ENCODE data around the gene P2RX4. TPM values are rescaled to one million over a fixed set of nuclear protein-coding genes. Genes with fewer than 3 reads are reported as not detected.

Gene P2RX4
- total and polyA plus RNA-seq, 2 of the 8 experiments (the other 6 are each of a cell fraction or from before 2014, with no cell fraction given): 9.5 to 12.2 TPM

GRCh38 chr12:121209221-121209620 lies 708 bp upstream of the P2RX4 start:
- FAIRE-seq: no peak
- Histone ChIP-seq H4K5ac (ENCODE audit: insufficient read length, low read depth, low read length) (no peak overlapping the region), H3K14ac (ENCODE audit: insufficient read length) (no peak overlapping the region), H3K27me3 (replicated peaks in 1 of 4; ENCODE audit: control insufficient read depth in 3 of 4, extremely low read depth in 1 of 4, insufficient read depth in 3 of 4, low read length in 3 of 4) (peaks cover 0 to 5% (median 2%) of the 10 kb centered on the region in 4 experiments; a peak in 2 of 7 replicates), H3K9ac (replicated peaks in 1 of 4; ENCODE audit: extremely low read depth in 1 of 4, low read depth in 3 of 4, low read length in 3 of 4) (no peak overlapping the region), H2BK20ac (ENCODE audit: low read length) (no peak overlapping the region), H3K27ac (ENCODE audit: low read depth, low read length) (no peak overlapping the region), H3K79me1 (ENCODE audit: low read depth, low read length) (no peaks in the 10 kb centered on the region), H2AFZ (ENCODE audit: low read length) (no peak overlapping the region), H3K18ac (ENCODE audit: extremely low read depth, low read length) (no peak overlapping the region), H3K9me3 (ENCODE audit: insufficient read depth in 2 of 2, low read depth in 1 of 2, low read length in 1 of 2) (no peaks in the 10 kb centered on the region), H3K56ac (replicated peaks; ENCODE audit: insufficient read length, low read depth, low read length) (no peak overlapping the region), H4K91ac (replicated peaks; ENCODE audit: insufficient read length, low read length) (no peak overlapping the region), H2BK15ac (ENCODE audit: low read length) (0 out of 2 replicates have a peak overlapping the region, but pooled peaks have one; percentile 16), H3K4me1 (replicated peaks in 1 of 4; ENCODE audit: control insufficient read depth in 3 of 4, insufficient read depth in 4 of 4, low read length in 3 of 4) (peaks cover 0 to 4% (median 0%) of the 10 kb centered on the region in 4 experiments; a peak in 3 of 7 replicates), H2BK12ac (ENCODE audit: low read depth, low read length) (no peak overlapping the region; the same call in 1 of the 2 replicates), H3K23ac (ENCODE audit: insufficient read length) (no peak overlapping the region), H3K23me2 (ENCODE audit: low read depth, low read length) (peaks cover 8% of the 10 kb centered on the region; the same call in 1 of the 2 replicates), H2BK120ac (replicated peaks; ENCODE audit: low read depth, low read length) (no peak overlapping the region), H3K79me2 (ENCODE audit: control insufficient read depth in 1 of 2, insufficient read depth in 2 of 2, low read length in 2 of 2) (no peaks in the 10 kb centered on the region), H3K4ac (replicated peaks; ENCODE audit: insufficient read length, low read depth, low read length) (no peak overlapping the region), H3K4me2 (ENCODE audit: insufficient read depth in 1 of 2, low read depth in 2 of 2, low read length in 2 of 2) (no peak overlapping the region; a peak in 1 of 4 replicates), H3K36me3 (ENCODE audit: control insufficient read depth in 2 of 4, insufficient read depth in 4 of 4, low read length in 3 of 4) (no peaks in the 10 kb centered on the region), H2BK5ac (ENCODE audit: low read depth, low read length) (no peak overlapping the region), H2AK5ac (ENCODE audit: low read depth, low read length) (no peak overlapping the region), H3K4me3 (ENCODE audit: extremely low read depth in 1 of 4, insufficient read depth in 2 of 4, low read depth in 3 of 4, low read length in 4 of 4) (peak overlapping the region in 2 of 4 experiments; percentile 1 to 73; a peak in 3 of 8 replicates), H4K20me1 (replicated peaks in 1 of 2; ENCODE audit: control insufficient read depth in 1 of 2, insufficient read depth in 2 of 2, low read length in 2 of 2) (no peaks in the 10 kb centered on the region), H4K8ac (ENCODE audit: extremely low read depth, insufficient read depth, low read length) (peak overlapping the region; percentile 25; the same call in 1 of the 2 replicates)
- DNase-seq (ENCODE audit: low read depth in 1 of 2, low spot score in 2 of 2): no peak
- WGBS, 2 experiments (ENCODE audit: extremely low coverage in 1 of 2, insufficient coverage in 1 of 2, insufficient read length in 1 of 2, insufficient replicate concordance in 2 of 2, low coverage in 1 of 2, low lambda C conversion rate in 2 of 2, missing lambda C conversion rate in 1 of 2): 84% methylated on average over 15 of the region's 15 CpGs; no CpG with 5 or more reads in 1 of the 2 experiments
- CTCF ChIA-PET (ENCODE audit: partially characterized antibody): interaction anchor here (0.6 kb wide), 1 partner anchor 542 kb away, joined by 3 read pairs; no protein-coding TSS in a partner anchor
- POLR2A ChIA-PET (ENCODE audit: partially characterized antibody): no interaction called here
- no peak for TF ChIP-seq BACH1 (IDR thresholded peaks at IDR 0.05; ENCODE audit: low read length)
- no peak for TF ChIP-seq TBP (IDR thresholded peaks at IDR 0.05; ENCODE audit: low read depth, low read length)
- TF ChIP-seq SP2 (IDR thresholded peaks at IDR 0.05; ENCODE audit: low read length): no peak
- no peak for TF ChIP-seq RBBP5 (IDR thresholded peaks at IDR 0.05; ENCODE audit: borderline replicate concordance, low read depth, low read length)
- TF ChIP-seq ATF2 (IDR thresholded peaks at IDR 0.05; ENCODE audit: low read length): no peak
- no peak for TF ChIP-seq BCL11A (IDR thresholded peaks at IDR 0.05; ENCODE audit: low read depth in 2 of 2, low read length in 2 of 2)
- no peak for TF ChIP-seq HDAC6 (IDR thresholded peaks at IDR 0.05; ENCODE audit: low read depth, low read length)
- TF ChIP-seq MAX (IDR thresholded peaks at IDR 0.05): no peak
- TF ChIP-seq SIN3A (conservative IDR thresholded peaks at IDR 0.05 in 1 of 2, IDR thresholded peaks at IDR 0.05 in 1 of 2; ENCODE audit: low read depth in 1 of 2, low read length in 2 of 2): no peak
- TF ChIP-seq RNF2 (IDR thresholded peaks at IDR 0.05; ENCODE audit: borderline replicate concordance, low read depth, low read length, missing control alignments, poor library complexity, severe bottlenecking): no peak
- no peak for TF ChIP-seq CTBP2 (IDR thresholded peaks at IDR 0.05; ENCODE audit: borderline replicate concordance, insufficient read depth, insufficient read length, low read length)
